HepG2 (cell line): ENCODE measurements around the gene DENND2A. TPM values are rescaled to one million over a fixed set of nuclear protein-coding genes. Genes with fewer than 3 reads are reported as not detected.
A peak's percentile ranks its signal among the peaks of the same experiment; 100 is the strongest.

ENCODE experiments used
- ATAC-seq: fragments of 200-7000 bp; cut with Tn5 transposase; 3 replicates; pipeline ENCODE4 v1.9.1; 2020; ENCODE audit warnings: mild to moderate bottlenecking, moderate library complexity
- BruUV-seq: library from RNA; stranded (reverse); fragments of 400-500 nt; replicated peaks from 2 replicates; lab custom pipeline; 2021; lab: Mats Ljungman, UMichigan
- CTCF ChIA-PET: fragments of 300-600 bp; formaldehyde crosslinking; extraction: SDS; loops from one replicate; lab custom pipeline; 2021; ENCODE audit warnings: low total read pairs, inconsistent platforms, low intra/inter-chr PET ratio; lab: Yijun Ruan, JAX
- POLR2A ChIA-PET: fragments of 350-600 bp; sonication (Branson Sonifier 250); formaldehyde crosslinking; loops from one replicate; lab custom pipeline; 2020; ENCODE audit warnings: antibody characterized with exemption, inconsistent platforms; lab: Yijun Ruan, JAX
- DNase-seq: peaks from one replicate; pipeline ENCODE4 v3.0.0-alpha.2; 2015; ENCODE audit warnings: low spot score
- FAIRE-seq: peaks from 3 replicates; lab custom pipeline; 2011; peaks lifted over from hg19 to GRCh38; lab: Jason Lieb, UNC
- H2AFZ ChIP-seq: one replicate; pipeline ENCODE4 v1.6.1; 2011; ENCODE audit warnings: low read length, inconsistent platforms
- H3K27ac ChIP-seq: fragments of 300-600 bp; 3 replicates; pipeline ENCODE4 v1.8.0; 2011; ENCODE audit warnings: mixed run types, mild to moderate bottlenecking, mixed read lengths, low read length, inconsistent platforms; ENCODE audit not compliant: insufficient read depth; ENCODE audit errors: extremely low read length
- H3K27me3 ChIP-seq, 2 experiments: fragments of 200-600 bp in 1 of 2; 2 replicates in 1 of 2; 3 replicates in 1 of 2; pipeline versions ENCODE4 v1.6.0 to v1.8.0; 2011; ENCODE audit warnings: low read length in 2 of 2, mild to moderate bottlenecking in 2 of 2, moderate library complexity in 2 of 2, inconsistent platforms in 1 of 2; ENCODE audit not compliant: insufficient read depth in 2 of 2, control insufficient read depth in 1 of 2
- H3K36me3 ChIP-seq, 2 experiments: fragments of 200-600 bp in 1 of 2; replicated peaks in 1 of 2; 2 replicates in 1 of 2; 3 replicates in 1 of 2; pipeline versions ENCODE4 v1.5.1 to v1.8.0; 2011; ENCODE audit warnings: low read length in 2 of 2, inconsistent platforms in 1 of 2; ENCODE audit not compliant: insufficient read depth in 2 of 2, control insufficient read depth in 1 of 2
- H3K4me1 ChIP-seq: 2 replicates; pipeline ENCODE4 v1.5.1; 2012; ENCODE audit warnings: low read length, inconsistent platforms; ENCODE audit not compliant: insufficient read depth
- H3K4me2 ChIP-seq: 2 replicates; pipeline ENCODE4 v1.6.0; 2011; ENCODE audit warnings: low read depth, low read length, inconsistent platforms
- H3K4me3 ChIP-seq, 3 experiments: fragments of 200-600 bp in 1 of 3; sonication (generic), shearing (Covaris generic) in 1 of 3; replicated peaks in 1 of 3; 2 replicates each; pipeline ENCODE4 v1.5.1; 2011 to 2016; ENCODE audit warnings: low read length in 3 of 3, inconsistent platforms in 2 of 3, low read depth in 2 of 3, mild to moderate bottlenecking in 2 of 3, control low read depth in 1 of 3, mixed read lengths in 1 of 3; ENCODE audit not compliant: insufficient read depth in 1 of 3
- H3K79me2 ChIP-seq: one replicate; pipeline ENCODE4 v1.6.1; 2011; ENCODE audit warnings: low read length, inconsistent platforms; ENCODE audit not compliant: insufficient read depth
- H3K9ac ChIP-seq: 2 replicates; pipeline ENCODE4 v1.6.0; 2011; ENCODE audit warnings: mild to moderate bottlenecking, low read depth, low read length, inconsistent platforms; ENCODE audit not compliant: insufficient read depth
- H3K9me3 ChIP-seq: 2 replicates; pipeline ENCODE4 v1.5.1; 2012; ENCODE audit warnings: mild to moderate bottlenecking, low read length
- H4K20me1 ChIP-seq: 2 replicates; pipeline ENCODE4 v1.6.0; 2011; ENCODE audit warnings: inconsistent platforms, mild to moderate bottlenecking, low read length, moderate library complexity; ENCODE audit not compliant: insufficient read depth
- AGO2 ChIP-seq: fragments of 200-400 bp; formaldehyde crosslinking; optimal IDR thresholded peaks from 2 replicates; pipeline ENCODE3; 2017; ENCODE audit warnings: mild to moderate bottlenecking, low read depth, low read length, moderate library complexity
- CCDC6 ChIP-seq: sonication (generic); formaldehyde crosslinking; IDR thresholded peaks from 2 replicates; pipeline ENCODE4 v1.8.1; 2022; ENCODE audit warnings: mild to moderate bottlenecking, missing genetic modification reagents, moderate library complexity
- GABPB1 ChIP-seq: IDR thresholded peaks from 2 replicates; pipeline ENCODE4 v1.6.1; 2016; ENCODE audit warnings: mild to moderate bottlenecking, missing genetic modification reagents, moderate library complexity, missing compliant biosample characterization
- KLF13 ChIP-seq: sonication (generic); formaldehyde crosslinking; IDR thresholded peaks from 2 replicates; pipeline ENCODE4 v1.4.0; 2020; ENCODE audit warnings: mild to moderate bottlenecking, missing genetic modification reagents
- KMT2B ChIP-seq: IDR thresholded peaks from 2 replicates; pipeline ENCODE4 v1.6.1; 2016; ENCODE audit warnings: missing genetic modification reagents, missing compliant biosample characterization
- MXI1 ChIP-seq: IDR thresholded peaks from 3 replicates; pipeline ENCODE4 v1.6.1; 2012; ENCODE audit warnings: low read depth, low read length, inconsistent platforms, borderline replicate concordance
- NFE2L2 ChIP-seq: fragments of 150-350 bp; IDR thresholded peaks from 2 replicates; pipeline ENCODE4 v1.6.1; 2014; ENCODE audit warnings: low read length
- NPAS2 ChIP-seq: sonication (generic); formaldehyde crosslinking; IDR thresholded peaks from 2 replicates; pipeline ENCODE4 v1.8.0; 2022; ENCODE audit warnings: mild to moderate bottlenecking, missing genetic modification reagents, borderline replicate concordance
- SALL1 ChIP-seq: sonication (generic); formaldehyde crosslinking; IDR thresholded peaks from 2 replicates; pipeline ENCODE4 v1.8.0; 2022; ENCODE audit warnings: mild to moderate bottlenecking, missing genetic modification reagents
- SRY ChIP-seq: sonication (generic); formaldehyde crosslinking; IDR thresholded peaks from 2 replicates; pipeline ENCODE4 v1.8.0; 2022; ENCODE audit warnings: mild to moderate bottlenecking, missing genetic modification reagents
- ZEB1 ChIP-seq: IDR thresholded peaks from 2 replicates; pipeline ENCODE4 v1.6.1; 2012; ENCODE audit warnings: mild to moderate bottlenecking, low read depth, inconsistent platforms; ENCODE audit not compliant: insufficient replicate concordance
- ZIK1 ChIP-seq: sonication (generic); formaldehyde crosslinking; IDR thresholded peaks from 2 replicates; pipeline ENCODE4 v1.5.0; 2020; ENCODE audit warnings: mild to moderate bottlenecking, low read depth, missing genetic modification reagents, borderline replicate concordance
- ZMAT3 ChIP-seq: sonication (generic); formaldehyde crosslinking; conservative IDR thresholded peaks from 2 replicates; pipeline ENCODE4 v1.7.0; 2021; ENCODE audit warnings: missing genetic modification reagents
- ZNF274 ChIP-seq: sonication (generic); formaldehyde crosslinking; IDR thresholded peaks from 2 replicates; pipeline ENCODE4 v1.5.1; 2020; ENCODE audit warnings: mild to moderate bottlenecking, missing genetic modification reagents
- ZNF33B ChIP-seq: sonication (generic); formaldehyde crosslinking; IDR thresholded peaks from 2 replicates; pipeline ENCODE4 v1.5.1; 2020; ENCODE audit warnings: mild to moderate bottlenecking, missing genetic modification reagents
- ZNF772 ChIP-seq: sonication (generic); formaldehyde crosslinking; IDR thresholded peaks from 2 replicates; pipeline ENCODE4 v1.5.0; 2020; ENCODE audit warnings: mild to moderate bottlenecking, missing genetic modification reagents
- ZNF777 ChIP-seq: sonication (generic); formaldehyde crosslinking; IDR thresholded peaks from 2 replicates; pipeline ENCODE4 v1.4.0; 2020; ENCODE audit warnings: missing genetic modification reagents
- ZSCAN29 ChIP-seq: sonication (generic); formaldehyde crosslinking; conservative IDR thresholded peaks from 2 replicates; pipeline ENCODE4 v1.4.0; 2020; ENCODE audit warnings: mild to moderate bottlenecking, missing genetic modification reagents
- WGBS: methylation state at CpG from one replicate; pipeline ENCODE4 v1.1.6; 2017; ENCODE audit warnings: low lambda C conversion rate; 5-methylcytosine and 5-hydroxymethylcytosine counted together
- in situ Hi-C: cut with HindIII; loops from 2 replicates; pipeline ENCODE4 v1.10.0; 2017; ENCODE audit warnings: low pct_unique_long_range_greater_than_20kb; ENCODE audit not compliant: extremely low pct_ligation_motif_present
- intact Hi-C: fragments of 100-400 bp; cut with micrococcal nuclease; formaldehyde crosslinking; loops from one replicate; pipeline ENCODE4 v1.10.0; 2022; ENCODE audit not compliant: unreplicated experiment
- polyA plus RNA-seq, 8 experiments: library from polyadenylated mRNA; depleted of rRNA in 3 of 8; stranded (reverse) in 7 of 8; unstranded in 1 of 8; fragments of >200 nt; fragmentation: Illumina TruSeq in 4 of 8; extraction: Trizol in 4 of 8; gene quantifications; 2 replicates each; pipeline versions ENCODE4 v1.2.1 to v1.2.3, GENCODE V29; 2011 to 2016; ENCODE audit warnings: low read depth in 4 of 8, missing spikeins in 1 of 8, mixed read lengths in 1 of 8; ENCODE audit not compliant: insufficient read depth in 1 of 8
- total RNA-seq, 5 experiments: library from RNA; depleted of rRNA; stranded (reverse); fragments of >200 nt; fragmentation: Illumina TruSeq; extraction: Trizol; gene quantifications; 2 replicates each; pipeline ENCODE4 v1.2.3, GENCODE V29; 2016; ENCODE audit warnings: low read depth in 1 of 5
- TF ChIP-seq, protein P1 (sequence below): sonication (generic); formaldehyde crosslinking; IDR thresholded peaks from 2 replicates; pipeline ENCODE4 v1.9.0; 2022; ENCODE audit warnings: missing genetic modification reagents, mild to moderate bottlenecking, borderline replicate concordance
- TF ChIP-seq, protein P2 (sequence below): IDR thresholded peaks from 2 replicates; pipeline ENCODE4 v1.4.0; 2020; ENCODE audit warnings: mild to moderate bottlenecking, missing genetic modification reagents

Gene DENND2A
- total and polyA plus RNA-seq, 2 of the 13 experiments (the other 11 are each of a cell fraction or from before 2014, with no cell fraction given): not detected

GRCh38 chr7:140478246-140479061 is 162.2 kb downstream of the DENND2A start:
- in situ Hi-C loops: no loop called here
- BruUV-seq: no TSS peak
- WGBS: under 1% methylated on average over 24 of the region's 69 CpGs
- no peaks in the 10 kb centered on the region for H3K36me3 ChIP-seq
- intact Hi-C loops: no loop called here
- H3K4me2 ChIP-seq: peak overlapping the region; percentile 87
- peak; percentile 63 for ATAC-seq
- H2AFZ ChIP-seq: no peak overlapping the region
- peaks cover 30% of the 10 kb centered on the region for H4K20me1 ChIP-seq
- FAIRE-seq: no peak
- DNase-seq: no peak
- peak overlapping the region; percentile 93 to 95 (median 94) for H3K4me3 ChIP-seq
- ChIA-PET CTCF (no interaction called here), POLR2A (no interaction called here)
- H3K79me2 ChIP-seq: peaks cover 52% of the 10 kb centered on the region
- no peaks in the 10 kb centered on the region; a peak in 1 of 5 replicates for H3K27me3 ChIP-seq
- H3K9ac ChIP-seq: peak overlapping the region; percentile 83
- H3K9me3 ChIP-seq: no peaks in the 10 kb centered on the region
- peak overlapping the region; percentile 91 for H3K27ac ChIP-seq
- H3K4me1 ChIP-seq: peaks cover 28% of the 10 kb centered on the region
- TF ChIP-seq ZEB1 (peak; percentile 50), NFE2L2 (no peak), ZNF772 (CRISPR knock-in tag) (0 out of 2 replicates have a peak, but pooled peaks have one; percentile 33), ZMAT3 (CRISPR knock-in tag) (no peak), AGO2 (peak; percentile 50), ZSCAN29 (CRISPR knock-in tag) (0 out of 2 replicates have a peak, but pooled peaks have one; percentile 10), NPAS2 (CRISPR knock-in tag) (no peak), KMT2B (0 out of 2 replicates have a peak, but pooled peaks have one; percentile 26), ZNF33B (CRISPR knock-in tag) (0 out of 2 replicates have a peak, but pooled peaks have one; percentile 38), SRY (CRISPR knock-in tag) (peak; percentile 52; the same call in 1 of the 2 replicates), GABPB1 (CRISPR knock-in tag) (no peak), SALL1 (no peak), ZIK1 (0 out of 2 replicates have a peak, but pooled peaks have one; percentile 3), MXI1 (no peak; the same call in 2 of the 3 replicates), KLF13 (CRISPR knock-in tag) (no peak), ZNF777 (CRISPR knock-in tag) (0 out of 2 replicates have a peak, but pooled peaks have one; percentile 23), ZNF274 (CRISPR knock-in tag) (no peak), CCDC6 (CRISPR knock-in tag) (0 out of 2 replicates have a peak, but pooled peaks have one; percentile 12)
- TF ChIP-seq, protein P1, sequence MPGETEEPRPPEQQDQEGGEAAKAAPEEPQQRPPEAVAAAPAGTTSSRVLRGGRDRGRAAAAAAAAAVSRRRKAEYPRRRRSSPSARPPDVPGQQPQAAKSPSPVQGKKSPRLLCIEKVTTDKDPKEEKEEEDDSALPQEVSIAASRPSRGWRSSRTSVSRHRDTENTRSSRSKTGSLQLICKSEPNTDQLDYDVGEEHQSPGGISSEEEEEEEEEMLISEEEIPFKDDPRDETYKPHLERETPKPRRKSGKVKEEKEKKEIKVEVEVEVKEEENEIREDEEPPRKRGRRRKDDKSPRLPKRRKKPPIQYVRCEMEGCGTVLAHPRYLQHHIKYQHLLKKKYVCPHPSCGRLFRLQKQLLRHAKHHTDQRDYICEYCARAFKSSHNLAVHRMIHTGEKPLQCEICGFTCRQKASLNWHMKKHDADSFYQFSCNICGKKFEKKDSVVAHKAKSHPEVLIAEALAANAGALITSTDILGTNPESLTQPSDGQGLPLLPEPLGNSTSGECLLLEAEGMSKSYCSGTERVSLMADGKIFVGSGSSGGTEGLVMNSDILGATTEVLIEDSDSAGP (CRISPR knock-in tag): 0 out of 2 replicates have a peak, but pooled peaks have one; percentile 4
- TF ChIP-seq, protein P2, sequence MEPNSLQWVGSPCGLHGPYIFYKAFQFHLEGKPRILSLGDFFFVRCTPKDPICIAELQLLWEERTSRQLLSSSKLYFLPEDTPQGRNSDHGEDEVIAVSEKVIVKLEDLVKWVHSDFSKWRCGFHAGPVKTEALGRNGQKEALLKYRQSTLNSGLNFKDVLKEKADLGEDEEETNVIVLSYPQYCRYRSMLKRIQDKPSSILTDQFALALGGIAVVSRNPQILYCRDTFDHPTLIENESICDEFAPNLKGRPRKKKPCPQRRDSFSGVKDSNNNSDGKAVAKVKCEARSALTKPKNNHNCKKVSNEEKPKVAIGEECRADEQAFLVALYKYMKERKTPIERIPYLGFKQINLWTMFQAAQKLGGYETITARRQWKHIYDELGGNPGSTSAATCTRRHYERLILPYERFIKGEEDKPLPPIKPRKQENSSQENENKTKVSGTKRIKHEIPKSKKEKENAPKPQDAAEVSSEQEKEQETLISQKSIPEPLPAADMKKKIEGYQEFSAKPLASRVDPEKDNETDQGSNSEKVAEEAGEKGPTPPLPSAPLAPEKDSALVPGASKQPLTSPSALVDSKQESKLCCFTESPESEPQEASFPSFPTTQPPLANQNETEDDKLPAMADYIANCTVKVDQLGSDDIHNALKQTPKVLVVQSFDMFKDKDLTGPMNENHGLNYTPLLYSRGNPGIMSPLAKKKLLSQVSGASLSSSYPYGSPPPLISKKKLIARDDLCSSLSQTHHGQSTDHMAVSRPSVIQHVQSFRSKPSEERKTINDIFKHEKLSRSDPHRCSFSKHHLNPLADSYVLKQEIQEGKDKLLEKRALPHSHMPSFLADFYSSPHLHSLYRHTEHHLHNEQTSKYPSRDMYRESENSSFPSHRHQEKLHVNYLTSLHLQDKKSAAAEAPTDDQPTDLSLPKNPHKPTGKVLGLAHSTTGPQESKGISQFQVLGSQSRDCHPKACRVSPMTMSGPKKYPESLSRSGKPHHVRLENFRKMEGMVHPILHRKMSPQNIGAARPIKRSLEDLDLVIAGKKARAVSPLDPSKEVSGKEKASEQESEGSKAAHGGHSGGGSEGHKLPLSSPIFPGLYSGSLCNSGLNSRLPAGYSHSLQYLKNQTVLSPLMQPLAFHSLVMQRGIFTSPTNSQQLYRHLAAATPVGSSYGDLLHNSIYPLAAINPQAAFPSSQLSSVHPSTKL (CRISPR knock-in tag): no peak
